Measurements from ENCODE around the gene ADGRV1. TPM values are rescaled to one million over a fixed set of nuclear protein-coding genes. Genes with fewer than 3 reads are reported as not detected.

The ADGRV1 gene
- total RNA-seq, 1 experiment from 2014 or later = 64.8 TPM

GRCh38 chr5:90549223-90549622, 9.4 kb upstream of the ADGRV1 start:
- no peak for TF ChIP-seq CTCF (conservative IDR thresholded peaks at IDR 0.05)
- no peaks in the 10 kb centered on the region for H3K9me3 Mint-ChIP-seq
- H3K56ac ChIP-seq (ENCODE audit: insufficient read length, low read depth, low read length) = no peak overlapping the region

More at GRCh38 chr5:90549223-90549622, 9.4 kb upstream of the ADGRV1 start:
- Mint-ChIP-seq H3K27ac (no peak overlapping the region), H3K4me1 (peaks cover 43 to 51% of the 10 kb centered on the region in 2 experiments), H3K36me3 (ENCODE audit: insufficient read depth in 1 of 3, low read depth in 3 of 3) (peaks cover 0 to under 1% (median 0%) of the 10 kb centered on the region in 3 experiments; a peak in 2 of 7 replicates), H3K27me3 (ENCODE audit: low read depth) (0 out of 2 replicates have a peak, but pooled peaks cover 2% of the 10 kb centered on the region), H3K4me3 (no peak overlapping the region)
- Histone ChIP-seq H3K23ac (ENCODE audit: insufficient read length, low read depth, low read length) (no peak overlapping the region), H4K8ac (replicated peaks; ENCODE audit: insufficient read length, low read depth, low read length) (no peak overlapping the region), H2BK120ac (ENCODE audit: low read depth, low read length, poor library complexity, severe bottlenecking) (no peak overlapping the region), H3K27ac (ENCODE audit: insufficient read length, low read depth, low read length) (no peak overlapping the region), H3K79me1 (ENCODE audit: insufficient read depth, low read depth, low read length, poor library complexity, severe bottlenecking) (no peaks in the 10 kb centered on the region), H2AFZ (ENCODE audit: low read length) (no peak overlapping the region), H4K5ac (ENCODE audit: insufficient read length, low read depth, low read length) (no peak overlapping the region), H3K23me2 (ENCODE audit: insufficient read length, low read depth, low read length, poor library complexity, severe bottlenecking) (no peaks in the 10 kb centered on the region), H3K4me1 (ENCODE audit: insufficient read depth, low read length) (peaks cover 12% of the 10 kb centered on the region), H3K79me2 (ENCODE audit: insufficient read depth, low read length) (no peaks in the 10 kb centered on the region), H3K9ac (ENCODE audit: extremely low read depth, insufficient read length, low read length) (no peak overlapping the region), H2BK12ac (ENCODE audit: insufficient read length, low read depth, low read length) (no peak overlapping the region), H3K4me2 (ENCODE audit: insufficient read depth, insufficient read length, low read length) (no peak overlapping the region), H4K91ac (ENCODE audit: insufficient read length, low read depth, low read length) (no peak overlapping the region), H3K27me3 (ENCODE audit: insufficient read depth, low read length) (no peaks in the 10 kb centered on the region), H4K20me1 (ENCODE audit: control insufficient read depth, insufficient read depth, insufficient read length) (no peaks in the 10 kb centered on the region), H3K4ac (ENCODE audit: low read depth, low read length) (no peak overlapping the region), H2BK15ac (ENCODE audit: low read depth, low read length) (no peak overlapping the region), H3K9me3 (ENCODE audit: control insufficient read depth, low read depth, low read length) (no peaks in the 10 kb centered on the region), H2AK5ac (ENCODE audit: insufficient read length, low read length) (no peak overlapping the region), H2BK20ac (ENCODE audit: low read depth, low read length, poor library complexity, severe bottlenecking) (no peak overlapping the region), H3T11ph (ENCODE audit: low read length) (no peak overlapping the region), H2BK5ac (ENCODE audit: insufficient read length, low read length) (no peak overlapping the region), H3K18ac (ENCODE audit: insufficient read length, low read depth, low read length) (no peak overlapping the region), H3K14ac (ENCODE audit: insufficient read depth, low read length) (no peak overlapping the region)
- no peak for DNase-seq

Measured in H9 (cell line).